ENCODE results near the gene GDPD4. TPM values are rescaled to one million over a fixed set of nuclear protein-coding genes. Genes with fewer than 3 reads are reported as not detected.

GDPD4 gene
- total RNA-seq, 2 experiments from 2014 or later = not detected

DNA sequence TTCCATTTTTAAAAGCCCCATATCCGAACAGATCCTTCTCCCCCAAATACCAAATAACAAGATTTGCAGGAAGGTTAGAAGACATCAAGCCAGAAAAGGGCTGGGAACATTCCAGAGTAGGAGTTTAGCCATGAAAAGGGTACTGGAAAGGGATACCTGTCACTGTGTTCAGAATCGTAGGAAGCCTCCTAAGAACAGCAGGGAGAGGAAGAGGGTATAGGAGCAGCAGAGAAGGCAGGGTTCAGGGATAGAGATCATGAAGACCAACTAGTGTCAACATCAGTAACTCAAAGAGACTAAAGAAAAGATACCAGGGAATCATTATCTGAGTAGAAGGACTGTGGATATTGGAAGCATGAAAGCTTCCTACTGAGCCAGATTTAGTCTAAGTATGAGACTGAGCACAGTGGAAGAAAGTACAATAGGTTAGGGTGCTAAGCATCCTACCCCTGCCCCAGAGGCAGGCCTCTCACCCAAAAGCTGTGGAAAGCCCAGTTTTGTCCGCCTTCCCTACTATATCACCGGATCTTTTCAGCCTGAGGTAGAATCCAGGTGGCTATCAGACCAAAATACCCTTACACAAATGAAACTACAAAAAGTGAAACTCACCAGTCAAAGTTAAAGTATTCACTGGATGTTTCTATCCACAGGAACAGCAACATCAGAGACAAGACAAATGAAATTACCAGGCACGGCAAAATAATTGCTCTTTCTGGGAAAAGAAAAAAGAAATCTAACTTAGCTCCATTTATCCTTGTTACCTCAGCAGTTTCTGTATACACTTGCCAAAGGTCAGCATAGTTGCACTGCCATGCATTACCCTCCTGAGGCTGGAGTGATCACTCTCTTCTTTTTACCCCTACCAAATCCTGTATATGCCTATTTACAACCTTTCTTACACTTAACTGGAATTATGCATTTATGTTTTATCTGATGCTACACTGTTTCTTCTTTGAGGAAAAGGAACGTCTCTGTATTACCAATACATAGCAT lies 16.7 kb downstream of the GDPD4 start:
- no peaks in the 10 kb centered on the region for H3K9me3 Mint-ChIP-seq (ENCODE audit: low read depth)
- H3K36me3 Mint-ChIP-seq = no peaks in the 10 kb centered on the region
- peaks cover 55% of the 10 kb centered on the region for H3K27me3 Mint-ChIP-seq
- no peaks in the 10 kb centered on the region for H3K4me1 Mint-ChIP-seq
- DNase-seq = no peak
- H3K27ac Mint-ChIP-seq = no peak overlapping the region
- no peak for ATAC-seq
- no peak overlapping the region for H3K4me3 Mint-ChIP-seq
- CTCF ChIA-PET = no interaction called here

DNA sequence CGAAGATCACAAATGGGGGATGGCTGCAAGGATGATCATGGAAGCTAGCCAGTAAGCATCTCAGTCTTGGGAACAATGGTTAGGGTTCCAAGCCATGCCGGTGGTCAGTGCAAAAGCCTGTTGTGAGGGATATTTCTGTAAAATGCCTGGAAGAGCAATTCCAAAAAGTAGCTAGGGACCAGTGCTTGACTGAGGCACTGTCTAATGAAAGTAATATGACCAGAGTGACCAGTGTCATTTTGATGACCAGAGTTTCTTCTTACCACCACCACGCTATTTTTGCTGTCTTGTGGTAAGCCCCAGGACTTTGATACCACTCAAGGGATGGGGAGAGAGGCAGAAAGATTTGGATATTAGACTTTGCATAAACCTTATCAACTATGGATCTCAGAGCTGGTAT lies 18.4 kb downstream of the GDPD4 start:
- ATAC-seq (no peak), DNase-seq (no peak)
- Mint-ChIP-seq H3K4me1 (peaks cover 2% of the 10 kb centered on the region), H3K27ac (no peak overlapping the region), H3K36me3 (no peaks in the 10 kb centered on the region), H3K27me3 (peaks cover 66% of the 10 kb centered on the region), H3K4me3 (no peak overlapping the region), H3K9me3 (ENCODE audit: low read depth) (no peaks in the 10 kb centered on the region)
- CTCF ChIA-PET = interaction anchor here (0.9 kb wide), 1 partner anchor 191 kb away, joined by 3 read pairs; no protein-coding TSS in a partner anchor

DNA sequence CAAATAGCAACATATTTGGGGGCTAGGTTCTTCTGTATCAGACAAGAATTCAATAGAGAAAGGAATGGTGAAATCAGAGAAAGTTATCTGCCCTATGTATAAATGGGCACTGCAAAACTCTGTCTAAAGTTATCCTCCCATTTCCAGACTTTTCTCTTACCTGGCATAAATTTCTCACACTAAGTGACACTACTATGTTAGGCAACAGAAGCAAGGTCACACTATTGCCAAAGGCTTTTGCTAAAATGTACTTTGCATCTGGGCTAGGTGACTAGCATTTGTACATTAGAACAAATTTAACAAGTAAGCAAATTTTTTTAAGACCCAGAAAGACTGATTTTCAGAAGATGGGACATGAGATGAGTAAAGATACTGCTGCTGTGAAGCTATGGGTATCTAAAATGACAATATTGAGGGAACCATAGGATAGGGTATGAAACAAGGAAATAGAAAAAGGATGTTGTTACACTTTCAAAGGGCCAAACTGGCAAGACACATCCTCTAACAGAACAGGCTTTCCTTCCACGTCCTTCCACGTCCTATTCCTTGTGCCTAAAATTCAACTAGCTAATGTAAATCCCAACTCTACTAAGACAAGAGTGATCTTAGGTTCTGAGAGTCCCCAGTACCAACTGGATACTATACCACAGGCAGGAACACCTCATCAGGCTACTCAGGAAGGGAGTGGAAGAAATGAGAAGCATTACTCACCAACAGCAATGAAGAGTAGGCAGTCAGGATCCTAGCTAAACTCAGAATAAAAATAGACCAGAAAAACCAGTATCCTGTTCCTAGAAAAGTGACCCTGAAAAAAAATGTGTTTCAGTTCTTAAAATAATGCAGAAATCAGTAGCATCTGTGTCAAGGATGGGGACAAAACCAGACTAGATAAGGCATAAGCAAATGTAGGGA lies 22.6 kb downstream of the GDPD4 start:
- H3K9me3 Mint-ChIP-seq (ENCODE audit: low read depth) = no peaks in the 10 kb centered on the region
- peaks cover 44% of the 10 kb centered on the region for H3K27me3 Mint-ChIP-seq
- peaks cover 2% of the 10 kb centered on the region for H3K4me1 Mint-ChIP-seq
- CTCF ChIA-PET = no interaction called here
- DNase-seq = no peak
- no peak for ATAC-seq
- H3K27ac Mint-ChIP-seq = no peak overlapping the region
- no peaks in the 10 kb centered on the region for H3K36me3 Mint-ChIP-seq
- no peak overlapping the region for H3K4me3 Mint-ChIP-seq

DNA sequence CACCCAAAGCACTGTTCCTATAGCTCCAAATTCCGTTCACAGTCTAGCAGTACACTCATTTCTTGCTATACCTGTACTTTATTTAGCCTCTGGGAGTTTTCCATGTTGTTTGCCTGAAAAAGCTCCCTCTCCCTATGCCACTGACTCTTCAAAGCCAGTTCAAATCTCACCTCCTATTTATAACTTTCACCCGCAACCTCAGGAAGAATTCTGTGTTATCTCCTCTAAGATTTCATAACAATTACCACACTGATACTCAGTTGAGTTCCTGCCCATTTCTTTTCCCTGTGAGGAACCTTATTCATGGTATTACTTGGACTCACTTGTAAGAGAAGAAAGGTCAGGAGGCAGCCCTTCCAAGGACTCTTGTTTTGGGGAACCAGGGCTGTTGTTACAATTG lies 25.2 kb downstream of the GDPD4 start:
- Mint-ChIP-seq H3K27me3 (peaks cover 40% of the 10 kb centered on the region), H3K4me1 (peaks cover 2% of the 10 kb centered on the region)
- CTCF ChIA-PET = interaction anchor here (0.8 kb wide), 1 partner anchor 20 kb away, joined by 3 read pairs; no protein-coding TSS in a partner anchor

DNA sequence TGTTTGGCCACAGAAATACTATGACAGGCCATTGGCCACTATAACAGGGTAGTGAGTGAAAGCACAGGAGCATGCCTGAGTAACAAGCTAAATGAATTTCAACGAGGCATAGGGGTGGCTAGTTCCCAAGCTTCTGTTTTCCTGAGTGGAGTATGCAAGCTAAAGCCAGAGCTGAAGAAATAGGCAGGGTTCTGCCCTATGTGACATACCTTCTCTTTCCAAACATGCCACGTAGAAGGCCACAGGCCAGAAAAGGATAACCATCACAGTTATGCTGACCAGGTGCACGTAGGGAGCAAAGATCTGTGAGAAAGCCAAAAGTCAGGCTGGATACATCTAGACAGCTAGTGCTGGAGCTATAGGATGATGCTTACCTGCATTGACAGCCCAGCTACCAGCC lies 30.6 kb downstream of the GDPD4 start:
- CTCF ChIA-PET = interaction anchor here (1.2 kb wide), 1 partner anchor 8 kb away, joined by 3 read pairs; no protein-coding TSS in a partner anchor
- no peak for ATAC-seq
- H3K27ac Mint-ChIP-seq = no peak overlapping the region

More for the DNA sequence above, 25.2 kb downstream of the GDPD4 start:
- Mint-ChIP-seq H3K27ac (no peak overlapping the region), H3K4me3 (no peak overlapping the region), H3K36me3 (no peaks in the 10 kb centered on the region), H3K9me3 (ENCODE audit: low read depth) (no peaks in the 10 kb centered on the region)
- no peak for ATAC-seq
- DNase-seq = no peak

DNA sequence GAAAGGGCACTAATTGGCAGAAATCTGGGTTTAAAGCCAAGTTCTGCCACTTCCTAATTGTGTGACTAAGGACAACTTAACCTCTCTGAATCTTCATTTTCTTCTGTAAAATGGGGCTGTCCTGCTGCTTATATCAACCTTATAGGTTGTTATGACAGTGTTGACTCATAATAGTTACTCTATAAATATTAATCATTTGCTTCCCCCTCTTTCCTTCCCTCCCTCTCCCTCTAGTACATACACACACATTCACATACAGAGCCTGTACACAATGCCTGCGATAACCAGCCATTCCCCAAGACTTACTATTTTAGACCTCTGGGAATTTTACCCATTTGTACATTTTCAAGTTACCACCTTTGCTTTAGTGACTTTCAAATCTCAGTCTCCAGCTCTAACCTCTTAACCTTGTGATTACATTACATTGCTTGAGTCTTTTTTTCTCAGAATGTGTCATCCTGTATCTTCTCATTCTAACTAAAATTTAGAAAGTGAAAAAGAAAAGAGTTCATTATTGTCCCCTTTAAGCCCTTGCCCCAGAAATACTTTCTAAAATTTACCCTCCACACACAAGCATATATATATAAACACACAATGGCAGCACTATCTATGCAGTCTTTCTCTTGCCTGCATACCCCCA lies 31.9 kb downstream of the GDPD4 start:
- CTCF ChIA-PET = no interaction called here
- H3K4me1 Mint-ChIP-seq = no peaks in the 10 kb centered on the region
- ATAC-seq (no peak), DNase-seq (no peak)
- H3K27me3 Mint-ChIP-seq = peaks cover 33% of the 10 kb centered on the region
- no peaks in the 10 kb centered on the region for H3K9me3 Mint-ChIP-seq (ENCODE audit: low read depth)
- H3K4me3 Mint-ChIP-seq = no peak overlapping the region
- H3K36me3 Mint-ChIP-seq = no peaks in the 10 kb centered on the region
- no peak overlapping the region for H3K27ac Mint-ChIP-seq

More for the DNA sequence above, 30.6 kb downstream of the GDPD4 start:
- Mint-ChIP-seq H3K36me3 (no peaks in the 10 kb centered on the region), H3K27me3 (peaks cover 32% of the 10 kb centered on the region), H3K4me3 (no peak overlapping the region), H3K4me1 (no peaks in the 10 kb centered on the region), H3K9me3 (ENCODE audit: low read depth) (no peaks in the 10 kb centered on the region)
- no peak for DNase-seq

DNA sequence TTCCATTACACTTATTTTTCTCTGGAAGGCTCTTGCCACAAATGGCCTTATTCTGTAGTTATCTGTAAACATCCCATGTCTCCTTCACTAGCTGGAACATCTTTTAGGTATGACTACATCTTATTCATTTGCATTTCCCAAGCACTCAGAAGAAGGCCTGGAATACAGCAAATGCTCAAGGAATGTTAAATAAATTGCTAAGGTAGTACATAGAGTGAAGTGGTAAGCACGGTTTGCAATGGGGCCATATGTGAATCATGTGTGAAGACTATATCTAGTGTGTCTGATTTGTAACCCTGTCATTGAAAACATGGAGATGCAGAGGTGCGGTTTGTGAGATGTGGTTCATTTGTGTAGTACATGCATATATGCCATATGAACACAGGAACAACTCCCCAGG lies 33.5 kb downstream of the GDPD4 start:
- Mint-ChIP-seq H3K36me3 (no peaks in the 10 kb centered on the region), H3K4me3 (no peak overlapping the region), H3K27me3 (peaks cover 47% of the 10 kb centered on the region), H3K9me3 (ENCODE audit: low read depth) (no peaks in the 10 kb centered on the region), H3K27ac (no peak overlapping the region), H3K4me1 (no peaks in the 10 kb centered on the region)
- CTCF ChIA-PET = no interaction called here
- ATAC-seq (no peak), DNase-seq (no peak)

DNA sequence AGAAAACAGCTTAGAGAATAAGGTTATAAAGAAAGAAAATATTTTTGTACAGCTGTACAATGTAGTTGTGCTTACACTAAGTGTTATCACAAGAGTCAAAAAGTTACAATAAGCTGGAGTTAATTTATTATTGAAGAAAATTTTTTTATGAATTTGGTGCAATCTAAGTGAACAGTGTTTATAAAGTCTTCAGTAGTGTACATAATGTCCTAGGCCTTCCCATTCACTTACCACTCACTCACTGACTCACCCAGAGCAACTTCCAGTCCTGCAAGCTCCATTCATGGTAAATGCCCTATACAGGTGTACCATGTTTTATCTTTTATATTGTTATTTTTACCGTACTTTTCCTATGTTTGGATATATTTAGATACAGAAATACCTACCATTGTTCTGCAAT lies 34.7 kb downstream of the GDPD4 start:
- Mint-ChIP-seq H3K4me1 (no peaks in the 10 kb centered on the region), H3K4me3 (no peak overlapping the region), H3K27ac (no peak overlapping the region), H3K27me3 (peaks cover 50% of the 10 kb centered on the region), H3K9me3 (ENCODE audit: low read depth) (peaks cover 3% of the 10 kb centered on the region), H3K36me3 (peaks cover 2% of the 10 kb centered on the region)
- CTCF ChIA-PET = no interaction called here
- no peak for DNase-seq
- no peak for ATAC-seq

DNA sequence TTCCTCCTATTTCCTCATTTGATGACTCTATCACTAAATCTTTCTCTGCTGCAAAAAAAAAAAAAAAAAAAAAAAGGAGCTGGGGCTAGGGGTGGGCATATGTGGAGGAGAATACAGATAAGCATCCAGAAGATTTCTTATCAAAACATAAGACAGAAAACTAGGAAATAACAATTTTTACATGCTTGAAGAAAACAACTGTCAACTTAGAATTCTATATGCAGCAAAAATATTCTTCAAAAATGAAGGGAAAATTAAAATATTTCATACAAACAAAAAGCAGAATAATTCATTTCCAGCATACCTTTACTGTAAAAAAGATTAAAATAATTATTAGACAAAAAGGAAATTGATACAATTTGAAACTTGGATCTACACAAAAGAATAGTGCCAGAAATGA lies 38.7 kb downstream of the GDPD4 start:
- CTCF ChIA-PET = interaction anchor here (0.8 kb wide), 1 partner anchor 9 kb away, joined by 3 read pairs; no protein-coding TSS in a partner anchor
- ATAC-seq (no peak), DNase-seq (no peak)
- Mint-ChIP-seq H3K4me1 (no peaks in the 10 kb centered on the region), H3K27me3 (peaks cover 56% of the 10 kb centered on the region), H3K27ac (no peak overlapping the region), H3K4me3 (no peak overlapping the region), H3K9me3 (ENCODE audit: low read depth) (peaks cover 3% of the 10 kb centered on the region), H3K36me3 (peaks cover 2% of the 10 kb centered on the region)

DNA sequence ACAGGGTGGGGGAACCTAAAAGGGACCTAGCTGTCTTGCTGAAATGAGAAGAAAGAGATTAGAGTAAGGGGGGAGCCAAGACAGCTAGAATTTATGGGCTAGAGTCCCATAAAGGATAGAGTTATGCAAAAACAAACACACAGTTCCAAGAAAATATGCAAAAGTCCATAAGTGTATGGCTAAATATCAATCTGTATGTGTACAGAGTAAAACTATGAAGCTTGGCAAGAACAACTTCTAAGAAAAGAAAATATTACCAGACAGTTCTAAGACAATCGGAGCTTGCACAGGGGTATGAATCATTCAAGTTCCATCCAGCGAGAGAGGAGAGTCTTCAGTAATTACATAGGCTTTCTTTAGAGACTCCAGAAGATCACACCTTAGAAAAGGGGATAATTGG lies 41.8 kb downstream of the GDPD4 start:
- Mint-ChIP-seq H3K4me1 (no peaks in the 10 kb centered on the region), H3K9me3 (ENCODE audit: low read depth) (peaks cover 3% of the 10 kb centered on the region), H3K27me3 (peaks cover 54% of the 10 kb centered on the region), H3K36me3 (peaks cover 2% of the 10 kb centered on the region), H3K27ac (no peak overlapping the region), H3K4me3 (no peak overlapping the region)
- CTCF ChIA-PET = no interaction called here
- no peak for ATAC-seq
- DNase-seq = no peak

DNA sequence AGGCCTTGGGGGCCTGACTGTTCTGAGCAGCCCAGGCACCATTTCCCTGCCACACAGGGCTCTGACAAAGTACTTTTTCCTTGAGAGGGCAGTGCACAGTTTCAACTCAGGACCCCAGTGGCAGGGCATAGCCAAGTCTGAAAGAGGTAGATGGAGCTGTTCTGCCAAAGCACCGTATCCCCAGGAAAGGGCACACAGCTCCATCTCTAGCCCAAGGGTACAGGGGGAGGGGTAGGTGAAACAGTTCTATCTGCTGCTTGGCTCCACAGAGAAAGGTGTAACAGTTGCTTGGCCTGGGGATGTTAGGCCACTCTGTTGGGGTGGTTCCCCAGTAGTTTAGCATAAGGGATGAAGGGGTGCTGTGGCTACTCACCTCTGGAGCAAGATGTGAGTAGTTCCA lies 47.8 kb downstream of the GDPD4 start:
- no peak for ATAC-seq
- peaks cover 1% of the 10 kb centered on the region for H3K36me3 Mint-ChIP-seq
- DNase-seq = no peak
- CTCF ChIA-PET = no interaction called here
- no peak overlapping the region for H3K4me3 Mint-ChIP-seq
- peaks cover 17% of the 10 kb centered on the region for H3K27me3 Mint-ChIP-seq
- no peaks in the 10 kb centered on the region for H3K4me1 Mint-ChIP-seq
- H3K9me3 Mint-ChIP-seq (ENCODE audit: low read depth) = peaks cover 3% of the 10 kb centered on the region
- no peak overlapping the region for H3K27ac Mint-ChIP-seq

DNA sequence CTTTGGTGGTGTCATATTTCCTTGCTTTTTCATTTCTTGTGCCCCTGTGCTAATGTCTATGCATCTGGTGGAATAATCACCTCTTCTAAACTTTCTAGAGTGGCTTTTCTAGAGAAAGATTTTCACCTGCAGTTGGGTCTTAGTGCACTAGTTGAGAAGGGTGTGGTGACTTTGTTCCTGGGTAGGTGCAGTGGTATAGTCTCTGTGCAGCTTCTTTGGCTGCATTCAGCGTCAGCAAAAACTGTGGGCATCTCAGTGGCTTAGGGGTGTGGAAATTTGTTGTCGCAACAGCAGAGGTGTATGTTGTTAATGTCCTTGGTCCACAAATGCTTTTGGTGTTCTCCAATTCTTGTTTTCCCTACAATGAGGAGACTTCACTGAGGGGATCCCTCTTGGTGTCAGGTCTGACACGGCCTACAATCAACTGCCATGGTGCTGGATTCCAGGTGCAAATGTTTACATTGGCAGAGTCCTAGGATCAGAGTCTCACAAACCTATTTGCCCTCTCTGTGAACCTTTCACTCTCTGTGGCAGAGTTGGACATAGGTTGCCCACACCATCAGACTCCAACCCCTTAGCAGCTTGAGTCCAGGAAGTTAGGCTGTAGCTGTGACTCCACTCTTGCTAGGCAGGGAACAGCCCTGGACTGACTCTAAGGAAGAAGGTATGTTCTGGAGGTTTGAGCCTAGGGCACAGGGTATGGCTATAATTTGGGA lies 48.8 kb downstream of the GDPD4 start:
- no peak for DNase-seq
- CTCF ChIA-PET = no interaction called here
- H3K4me1 Mint-ChIP-seq = no peaks in the 10 kb centered on the region
- H3K9me3 Mint-ChIP-seq (ENCODE audit: low read depth) = peaks cover 3% of the 10 kb centered on the region
- no peak for ATAC-seq
- H3K27ac Mint-ChIP-seq = no peak overlapping the region
- peaks cover 1% of the 10 kb centered on the region for H3K36me3 Mint-ChIP-seq
- H3K27me3 Mint-ChIP-seq = peaks cover 11% of the 10 kb centered on the region
- no peak overlapping the region for H3K4me3 Mint-ChIP-seq
